Glutamatergic neuron (in vitro differentiated cells): ENCODE data around the gene ZBP1. TPM values are rescaled to one million over a fixed set of nuclear protein-coding genes. Genes with fewer than 3 reads are reported as not detected.
"Not testable (repeated sequence)": the region's sequence is repeated elsewhere in the genome, so short reads cannot be mapped to it uniquely, and the experiment has no call there.

Experiments used
- DNase-seq: peaks from one replicate; pipeline ENCODE4 v3.0.0; 2022
- H3K27ac Mint-ChIP-seq: one replicate; pipeline ENCODE4 v1.8.0; 2020; ENCODE audit warnings: mild to moderate bottlenecking, mixed read lengths, inconsistent platforms; ENCODE audit not compliant: unreplicated experiment
- H3K27me3 Mint-ChIP-seq: one replicate; pipeline ENCODE4 v1.8.0; 2020; ENCODE audit warnings: mild to moderate bottlenecking, moderate library complexity, mixed read lengths, inconsistent platforms; ENCODE audit not compliant: unreplicated experiment
- H3K36me3 Mint-ChIP-seq: one replicate; pipeline ENCODE4 v1.8.0; 2020; ENCODE audit warnings: mild to moderate bottlenecking, mixed read lengths, inconsistent platforms; ENCODE audit not compliant: unreplicated experiment
- H3K4me1 Mint-ChIP-seq: one replicate; pipeline ENCODE4 v1.8.0; 2020; ENCODE audit warnings: mild to moderate bottlenecking, low read depth, mixed read lengths, inconsistent platforms; ENCODE audit not compliant: unreplicated experiment
- H3K4me3 Mint-ChIP-seq: one replicate; pipeline ENCODE4 v1.8.0; 2020; ENCODE audit warnings: mild to moderate bottlenecking, mixed read lengths, inconsistent platforms; ENCODE audit not compliant: unreplicated experiment
- H3K9me3 Mint-ChIP-seq: one replicate; pipeline ENCODE4 v1.8.0; 2020; ENCODE audit warnings: mild to moderate bottlenecking, moderate library complexity, mixed read lengths, inconsistent platforms; ENCODE audit not compliant: unreplicated experiment
- CTCF ChIP-seq: fragments of 200-600 bp; sonication (generic); IDR thresholded peaks from one replicate; pipeline ENCODE4 v1.5.0; 2021; ENCODE audit not compliant: partially characterized antibody, unreplicated experiment
- total RNA-seq: library from RNA; stranded (reverse); fragmentation: NEBNext Ultra II Directional; extraction: Animal tissue kit (Norgen Biotek cat#: 25700); gene quantifications from one replicate; pipeline ENCODE4 v1.2.1, GENCODE V29; 2021; ENCODE audit not compliant: unreplicated experiment

The ZBP1 gene
- total RNA-seq, 1 donor from 2014 or later = not detected

DNA sequence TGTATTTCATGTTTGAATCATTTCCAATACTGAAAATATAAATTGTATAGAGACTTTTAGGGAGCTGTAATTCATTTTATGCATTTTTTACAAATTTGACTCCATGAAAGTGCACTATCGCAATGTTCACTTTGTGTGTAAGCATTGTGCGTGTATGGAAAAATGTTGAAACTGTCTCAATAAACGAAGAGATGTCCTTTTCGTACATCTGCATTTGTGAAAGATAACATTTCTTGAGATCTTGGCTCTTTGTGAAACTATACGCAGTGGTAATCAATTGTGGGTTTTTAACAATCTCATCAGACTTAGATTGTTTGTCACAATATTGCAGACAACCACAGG, 18.6 kb upstream of the ZBP1 start:
- Mint-ChIP-seq H3K4me3 (no peak overlapping the region), H3K9me3 (peaks cover 2% of the 10 kb centered on the region), H3K27me3 (no peaks in the 10 kb centered on the region), H3K36me3 (no peaks in the 10 kb centered on the region), H3K4me1 (no peaks in the 10 kb centered on the region), H3K27ac (no peak overlapping the region)
- DNase-seq = no peak
- no peak for TF ChIP-seq CTCF

DNA sequence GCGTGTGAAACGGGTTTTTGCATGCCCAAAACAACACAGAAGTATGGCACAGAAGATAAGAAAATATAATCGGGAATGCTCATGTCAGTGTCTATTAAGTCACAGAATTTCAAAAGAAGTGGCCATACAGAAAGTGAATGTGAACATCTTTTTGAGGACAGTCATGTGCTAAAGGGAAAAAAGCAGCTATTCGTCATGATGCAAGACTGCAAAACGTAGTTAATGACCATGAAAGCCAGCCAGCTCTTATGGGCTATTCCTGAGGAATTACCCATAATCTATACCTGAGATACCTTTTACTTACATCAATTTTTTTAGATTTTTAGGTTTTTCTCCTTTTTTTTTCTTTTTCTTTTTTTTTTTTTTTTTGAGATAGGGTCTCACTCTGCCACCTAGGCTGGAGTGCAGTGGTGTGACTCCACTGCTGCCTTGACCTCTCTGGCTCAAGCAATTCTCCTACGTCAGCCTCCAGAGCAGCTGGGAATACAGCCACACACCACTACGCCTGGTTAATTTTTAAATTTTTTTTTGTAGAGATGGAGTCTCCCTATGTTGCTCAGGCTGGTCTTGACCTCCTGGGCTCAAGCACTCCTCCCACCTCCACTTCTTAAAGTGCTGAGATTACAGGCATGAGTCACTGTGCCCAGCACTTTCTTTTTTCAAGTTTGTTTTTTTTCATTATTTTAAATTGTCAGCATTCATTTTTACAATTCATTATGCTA, 18.1 kb upstream of the ZBP1 start:
- TF ChIP-seq CTCF = no peak
- Mint-ChIP-seq H3K9me3 (peaks cover 1% of the 10 kb centered on the region), H3K27ac (no peak overlapping the region), H3K36me3 (no peaks in the 10 kb centered on the region), H3K4me1 (no peaks in the 10 kb centered on the region), H3K4me3 (no peak overlapping the region), H3K27me3 (no peaks in the 10 kb centered on the region)
- DNase-seq = no peak

DNA sequence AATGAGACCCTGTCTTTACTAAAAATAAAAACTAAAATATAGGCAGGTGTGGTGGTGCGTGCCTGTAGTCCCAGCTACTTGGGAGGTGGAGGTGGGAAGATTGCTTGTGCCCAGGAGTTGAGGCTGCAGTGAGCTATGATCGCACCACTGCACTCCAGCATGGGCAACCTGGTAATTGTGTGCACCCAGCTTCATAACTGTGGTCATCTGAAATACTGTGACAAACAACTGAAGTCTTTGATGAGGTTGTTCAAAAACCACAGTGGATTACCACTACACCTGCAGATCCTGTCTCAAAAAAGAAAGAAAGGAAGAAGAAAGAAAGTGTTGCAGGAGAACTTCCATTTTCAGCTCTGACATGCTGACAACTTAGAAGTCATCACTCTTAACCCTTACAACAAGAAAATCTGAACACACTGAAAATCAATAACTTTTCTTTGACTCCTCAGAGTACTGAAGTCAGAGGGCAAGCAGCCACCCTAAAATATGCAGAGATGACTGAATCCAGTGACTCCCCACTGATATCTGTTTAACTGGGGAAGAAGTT, 13.8 kb upstream of the ZBP1 start:
- DNase-seq = no peak
- H3K4me3 Mint-ChIP-seq = no peak overlapping the region
- no peaks in the 10 kb centered on the region for H3K36me3 Mint-ChIP-seq
- H3K27me3 Mint-ChIP-seq = no peaks in the 10 kb centered on the region
- peaks cover 6% of the 10 kb centered on the region for H3K9me3 Mint-ChIP-seq
- TF ChIP-seq CTCF = no peak
- no peak overlapping the region for H3K27ac Mint-ChIP-seq
- H3K4me1 Mint-ChIP-seq = peaks cover 5% of the 10 kb centered on the region

DNA sequence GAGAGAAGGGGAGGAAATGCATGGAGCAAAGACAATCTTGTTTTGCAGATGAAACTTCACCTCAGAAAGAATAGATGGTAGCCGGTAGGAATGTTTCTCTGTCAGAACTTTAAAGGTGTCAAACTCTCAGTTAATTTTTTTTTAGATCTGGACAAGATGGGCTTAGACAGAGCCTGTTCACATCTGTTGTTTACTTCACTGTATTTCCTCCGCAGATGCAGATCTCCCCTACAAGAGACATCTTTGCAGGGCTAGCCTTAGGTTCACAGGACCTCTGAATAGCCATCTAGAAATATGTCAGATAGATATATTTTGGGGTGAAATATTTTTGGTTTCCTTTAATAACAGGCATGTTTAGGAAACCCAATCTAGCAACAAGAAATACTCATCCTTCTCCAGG, 12.1 kb upstream of the ZBP1 start:
- no peak for DNase-seq
- Mint-ChIP-seq H3K36me3 (no peaks in the 10 kb centered on the region), H3K27me3 (no peaks in the 10 kb centered on the region), H3K9me3 (peaks cover 7% of the 10 kb centered on the region), H3K4me3 (no peak overlapping the region), H3K4me1 (peaks cover 5% of the 10 kb centered on the region), H3K27ac (no peak overlapping the region)
- TF ChIP-seq CTCF = no peak

- no peak for DNase-seq
- no peaks in the 10 kb centered on the region for H3K27me3 Mint-ChIP-seq
- peaks cover 5% of the 10 kb centered on the region for H3K4me1 Mint-ChIP-seq
- TF ChIP-seq CTCF = no peak
- peaks cover 10% of the 10 kb centered on the region for H3K9me3 Mint-ChIP-seq
- H3K27ac Mint-ChIP-seq = no peak overlapping the region
- no peaks in the 10 kb centered on the region for H3K36me3 Mint-ChIP-seq
- H3K4me3 Mint-ChIP-seq = no peak overlapping the region
These were observed 9.8 kb upstream of the ZBP1 start for GRCh38 chr20:57630061-57630460.

DNA sequence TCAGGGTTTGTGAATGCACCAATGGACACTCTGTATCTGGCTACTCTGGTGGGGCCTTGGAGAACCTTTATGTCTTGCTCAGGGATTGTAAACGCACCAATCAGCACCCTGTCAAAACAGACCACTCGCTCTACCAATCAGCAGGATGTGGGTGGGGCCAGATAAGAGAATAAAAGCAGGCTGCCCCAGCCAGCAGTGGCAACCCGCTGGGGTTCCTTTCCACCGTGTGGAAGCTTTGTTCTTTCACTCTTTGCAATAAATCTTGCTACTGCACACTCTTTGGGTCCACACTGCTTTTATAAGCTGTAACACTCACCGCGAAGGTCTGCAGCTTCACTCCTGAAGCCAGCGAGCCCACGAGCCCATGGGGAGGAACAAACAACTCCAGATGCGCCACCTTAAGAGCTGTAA, 9.3 kb upstream of the ZBP1 start:
- H3K36me3 Mint-ChIP-seq, H3K9me3 Mint-ChIP-seq, H3K27me3 Mint-ChIP-seq, H3K27ac Mint-ChIP-seq, H3K4me1 Mint-ChIP-seq, DNase-seq, H3K4me3 Mint-ChIP-seq: not testable (repeated sequence)

DNA sequence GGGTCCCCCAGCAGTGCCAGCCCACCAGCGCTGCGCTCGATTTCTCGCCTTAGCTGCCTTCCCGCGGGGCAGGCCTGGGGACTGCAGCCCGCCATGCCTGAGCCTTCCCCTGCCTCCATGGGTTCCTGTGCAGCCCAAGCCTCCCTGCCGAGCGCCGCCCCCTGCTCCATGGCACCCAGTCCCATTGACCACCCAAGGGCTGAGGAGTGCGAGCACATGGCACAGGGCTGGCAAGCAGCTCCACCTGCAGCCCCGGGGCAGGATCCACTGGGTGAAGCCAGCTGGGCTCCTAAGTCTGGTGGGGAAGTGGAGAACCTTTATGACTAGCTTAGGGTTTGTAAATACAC, 8.7 kb upstream of the ZBP1 start:
- not testable (repeated sequence) for H3K4me3 Mint-ChIP-seq, H3K27ac Mint-ChIP-seq, H3K9me3 Mint-ChIP-seq, H3K4me1 Mint-ChIP-seq, DNase-seq, H3K27me3 Mint-ChIP-seq, H3K36me3 Mint-ChIP-seq
